HEK293T (cell line): Measurements from ENCODE around the gene NEBL.

Source experiments
- CTCF ChIA-PET: fragments of 350-600 bp; formaldehyde crosslinking; extraction: SDS; loops from one replicate; lab custom pipeline; 2021; ENCODE audit warnings: antibody characterized with exemption, inconsistent platforms; lab: Yijun Ruan, JAX
- POLR2A ChIA-PET: fragments of 350-600 bp; formaldehyde crosslinking; extraction: SDS; loops from one replicate; lab custom pipeline; 2020; ENCODE audit warnings: antibody characterized with exemption, inconsistent platforms; lab: Yijun Ruan, JAX
- DNase-seq: peaks from one replicate; pipeline ENCODE4 v3.0.0; 2012; ENCODE audit warnings: mixed read lengths; ENCODE audit errors: extremely low spot score
- ARNT ChIP-seq: fragments of 450-650 bp; IDR thresholded peaks from 2 replicates; pipeline ENCODE4 v1.6.1; 2017; ENCODE audit warnings: mild to moderate bottlenecking
- BHLHE40 ChIP-seq: fragments of 450-650 bp; IDR thresholded peaks from 2 replicates; pipeline ENCODE4 v1.6.1; 2016; ENCODE audit warnings: mild to moderate bottlenecking, moderate library complexity, borderline replicate concordance
- CTBP1 ChIP-seq: fragments of 450-650 bp; IDR thresholded peaks from 2 replicates; pipeline ENCODE4 v1.6.1; 2016; ENCODE audit warnings: borderline replicate concordance
- ELF4 ChIP-seq: fragments of 450-650 bp; IDR thresholded peaks from 2 replicates; pipeline ENCODE4 v1.6.1; 2017; ENCODE audit warnings: antibody characterized with exemption
- FOXA1 ChIP-seq: fragments of 450-650 bp; IDR thresholded peaks from 2 replicates; pipeline ENCODE4 v1.6.1; 2016; ENCODE audit warnings: mild to moderate bottlenecking
- FOXK2 ChIP-seq: fragments of 450-650 bp; IDR thresholded peaks from 2 replicates; pipeline ENCODE4 v1.6.1; 2016; ENCODE audit warnings: mild to moderate bottlenecking
- FOXM1 ChIP-seq: fragments of 450-650 bp; IDR thresholded peaks from 2 replicates; pipeline ENCODE4 v1.6.1; 2017; ENCODE audit warnings: mild to moderate bottlenecking, borderline replicate concordance
- HDGF ChIP-seq: fragments of 450-650 bp; IDR thresholded peaks from 2 replicates; pipeline ENCODE4 v1.6.1; 2017; ENCODE audit warnings: antibody characterized with exemption, borderline replicate concordance
- L3MBTL2 ChIP-seq: fragments of 450-650 bp; conservative IDR thresholded peaks from 2 replicates; pipeline ENCODE4 v1.6.1; 2016; ENCODE audit warnings: mild to moderate bottlenecking
- LEF1 ChIP-seq: fragments of 450-650 bp; IDR thresholded peaks from 2 replicates; pipeline ENCODE4 v1.6.1; 2017; ENCODE audit warnings: mild to moderate bottlenecking, borderline replicate concordance
- NFRKB ChIP-seq: fragments of 450-650 bp; IDR thresholded peaks from 2 replicates; pipeline ENCODE4 v1.6.1; 2016; ENCODE audit warnings: mild to moderate bottlenecking, moderate library complexity
- PKNOX1 ChIP-seq: fragments of 450-650 bp; IDR thresholded peaks from 2 replicates; pipeline ENCODE4 v1.6.1; 2016
- SP1 ChIP-seq: fragments of 450-650 bp; IDR thresholded peaks from 2 replicates; pipeline ENCODE4 v1.6.1; 2017
- SUZ12 ChIP-seq: fragments of 450-650 bp; IDR thresholded peaks from 2 replicates; pipeline ENCODE4 v1.6.1; 2016; ENCODE audit warnings: mild to moderate bottlenecking
- TARDBP ChIP-seq: fragments of 450-650 bp; IDR thresholded peaks from 2 replicates; pipeline ENCODE4 v1.6.1; 2016
- ZNF384 ChIP-seq: fragments of 450-650 bp; IDR thresholded peaks from 2 replicates; pipeline ENCODE4 v1.6.1; 2016

The NEBL gene

GRCh38 chr10:20935931-20936330 is 38.8 kb upstream of the NEBL start:
- ChIA-PET POLR2A (no interaction called here), CTCF (no interaction called here)
- DNase-seq: no peak
- TF ChIP-seq HDGF (no peak), LEF1 (no peak)

DNA sequence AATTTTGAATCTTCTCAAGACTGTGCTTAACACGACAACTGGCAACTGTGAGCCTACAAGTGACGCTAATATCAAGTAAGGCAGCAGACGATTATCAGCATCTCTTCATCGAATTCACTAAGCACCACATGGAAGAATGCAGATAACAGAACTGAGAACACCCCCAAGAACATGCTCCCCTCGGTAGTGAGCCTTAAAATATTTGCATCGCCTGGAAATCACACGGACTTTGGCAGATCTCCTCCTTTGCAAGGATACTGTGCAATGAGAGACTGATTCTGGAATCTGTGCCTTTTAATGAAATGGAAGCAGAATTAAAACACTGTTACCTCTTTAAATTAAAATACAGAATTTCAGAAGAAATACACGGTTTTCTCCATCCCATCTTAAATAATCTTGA is 38.2 kb upstream of the NEBL start:
- DNase-seq: no peak
- TF ChIP-seq LEF1: no peak
- no peak for TF ChIP-seq PKNOX1
- no peak for TF ChIP-seq FOXA1
- TF ChIP-seq L3MBTL2: no peak
- no peak for TF ChIP-seq NFRKB
- TF ChIP-seq ELF4: no peak
- no peak for TF ChIP-seq ZNF384
- no peak for TF ChIP-seq SP1
- TF ChIP-seq CTBP1: no peak
- CTCF ChIA-PET: no interaction called here
- POLR2A ChIA-PET: no interaction called here

- POLR2A ChIA-PET: no interaction called here
- TF ChIP-seq LEF1 (no peak), FOXK2 (no peak), HDGF (no peak), NFRKB (no peak), FOXM1 (no peak), FOXA1 (no peak), CTBP1 (no peak), ZNF384 (no peak), L3MBTL2 (no peak), SP1 (no peak), ARNT (no peak), ELF4 (no peak), SUZ12 (no peak), TARDBP (no peak)
- CTCF ChIA-PET: no interaction called here
- DNase-seq: no peak
These were observed 36.6 kb upstream of the NEBL start for GRCh38 chr10:20933705-20934104.

GRCh38 chr10:20932606-20933126 is 35.6 kb upstream of the NEBL start:
- POLR2A ChIA-PET: no interaction called here
- no peak for DNase-seq
- CTCF ChIA-PET: no interaction called here
- TF ChIP-seq SP1 (no peak), FOXM1 (no peak), LEF1 (no peak), TARDBP (no peak), HDGF (no peak), ZNF384 (no peak)

- TF ChIP-seq FOXA1 (no peak), FOXM1 (no peak)
- CTCF ChIA-PET: no interaction called here
- POLR2A ChIA-PET: no interaction called here
- DNase-seq: no peak
These were observed 34.2 kb upstream of the NEBL start for GRCh38 chr10:20931156-20931795.

DNA sequence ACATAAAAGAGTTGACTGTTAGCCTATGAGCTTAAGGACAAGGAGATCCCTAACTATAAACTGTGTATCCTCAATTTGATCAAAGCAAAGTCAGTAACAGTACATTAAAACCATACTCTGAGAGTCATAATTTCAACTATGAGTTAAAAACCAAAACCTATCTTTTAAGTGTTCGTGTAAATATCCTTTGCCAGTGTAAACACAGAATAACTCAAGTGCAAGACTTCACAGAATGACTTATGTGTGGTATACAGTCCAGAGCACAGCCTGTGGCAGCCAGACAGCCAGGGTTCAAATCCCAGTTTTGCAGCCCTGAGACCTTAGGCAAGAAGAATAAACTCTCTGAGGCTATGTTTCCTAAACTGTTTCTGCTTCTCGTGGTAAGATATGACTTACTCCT is 30.3 kb upstream of the NEBL start:
- no peak for TF ChIP-seq BHLHE40
- no peak for TF ChIP-seq LEF1
- no peak for TF ChIP-seq ELF4
- no peak for TF ChIP-seq FOXK2
- TF ChIP-seq CTBP1: no peak
- no peak for TF ChIP-seq ARNT
- no peak for TF ChIP-seq TARDBP
- TF ChIP-seq FOXA1: no peak
- no peak for TF ChIP-seq PKNOX1
- DNase-seq: no peak
- ChIA-PET POLR2A (no interaction called here), CTCF (no interaction called here)

GRCh38 chr10:20922451-20922850 is 25.3 kb upstream of the NEBL start:
- no peak for DNase-seq
- POLR2A ChIA-PET: no interaction called here
- no peak for TF ChIP-seq NFRKB
- CTCF ChIA-PET: no interaction called here

DNA sequence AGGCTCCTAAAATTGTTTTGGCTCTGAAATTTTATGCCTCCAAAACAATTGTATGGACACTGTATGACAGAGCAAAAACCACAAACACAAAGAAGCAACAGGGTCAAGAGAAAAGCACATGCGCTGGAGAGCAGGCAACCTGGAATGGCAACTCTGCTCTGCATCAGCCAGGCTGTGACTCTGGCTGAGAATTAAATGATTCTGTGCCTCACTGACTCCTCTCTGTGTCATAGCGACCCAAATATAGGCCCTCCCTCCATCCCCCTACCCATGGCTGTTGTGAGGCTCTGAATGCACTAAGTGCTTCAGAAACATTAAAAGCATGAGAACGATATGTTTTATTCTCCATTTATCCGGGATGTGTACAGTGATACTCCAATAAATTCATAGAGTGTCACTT is 24.9 kb upstream of the NEBL start:
- no peak for DNase-seq
- CTCF ChIA-PET: no interaction called here
- no peak for TF ChIP-seq TARDBP
- TF ChIP-seq FOXM1: no peak
- TF ChIP-seq L3MBTL2: no peak
- TF ChIP-seq LEF1: no peak
- no peak for TF ChIP-seq FOXA1
- TF ChIP-seq SP1: no peak
- no peak for TF ChIP-seq SUZ12
- no peak for TF ChIP-seq ZNF384
- no peak for TF ChIP-seq ELF4
- no peak for TF ChIP-seq FOXK2
- TF ChIP-seq PKNOX1: no peak
- TF ChIP-seq BHLHE40: no peak
- no peak for TF ChIP-seq CTBP1
- POLR2A ChIA-PET: no interaction called here
